CD1c-positive myeloid dendritic cell (primary cell): ENCODE data around the gene PCNX2.

ENCODE experiments used
- DNase-seq: peaks from one replicate; pipeline ENCODE4 v3.0.0-alpha.2; 2016; ENCODE audit errors: extremely low spot score

Gene PCNX2

DNA sequence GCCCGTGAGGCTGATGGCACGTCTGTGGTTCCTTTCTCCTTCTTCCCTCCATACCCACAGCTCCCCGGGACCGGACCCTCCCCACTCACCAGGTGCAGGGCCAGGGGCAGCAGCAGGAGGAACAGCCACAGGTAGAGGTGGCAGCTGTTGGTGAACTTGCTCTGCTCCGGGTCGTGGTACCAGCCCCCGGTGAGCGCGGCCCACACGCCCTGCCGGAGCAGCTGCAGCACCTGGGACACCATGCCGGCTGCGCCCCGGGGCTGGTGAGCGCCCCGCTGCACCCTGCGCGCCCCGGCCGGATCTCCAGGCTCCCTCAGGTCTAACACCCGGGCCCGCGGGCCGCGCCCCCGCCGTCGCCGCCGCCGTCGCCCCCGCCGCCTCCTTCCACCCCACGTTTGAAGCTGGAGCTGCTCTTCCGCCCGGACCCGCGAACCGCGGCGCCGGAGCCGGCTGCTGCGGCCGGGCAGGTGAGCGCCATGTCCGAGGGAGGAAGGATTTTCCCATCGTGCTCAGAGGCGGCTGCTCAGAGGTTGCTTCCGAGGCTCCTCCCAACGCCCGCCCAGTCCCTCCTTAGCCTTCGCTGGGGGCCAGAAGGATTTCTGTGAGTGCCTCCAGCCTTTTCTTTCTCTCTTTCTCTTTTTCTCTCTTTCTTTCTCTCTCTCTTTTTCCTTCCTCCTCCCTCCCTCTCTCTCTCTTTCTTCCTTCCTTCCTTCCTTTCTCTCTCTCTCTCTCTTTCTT lies at the start of gene PCNX2:
TSS of gene PCNX2 (minus strand) at position 489 of the 738 bp plus-strand sequence. CDS start at position 242, 247 bp downstream.
- DNase-seq: peak; percentile 36

DNA sequence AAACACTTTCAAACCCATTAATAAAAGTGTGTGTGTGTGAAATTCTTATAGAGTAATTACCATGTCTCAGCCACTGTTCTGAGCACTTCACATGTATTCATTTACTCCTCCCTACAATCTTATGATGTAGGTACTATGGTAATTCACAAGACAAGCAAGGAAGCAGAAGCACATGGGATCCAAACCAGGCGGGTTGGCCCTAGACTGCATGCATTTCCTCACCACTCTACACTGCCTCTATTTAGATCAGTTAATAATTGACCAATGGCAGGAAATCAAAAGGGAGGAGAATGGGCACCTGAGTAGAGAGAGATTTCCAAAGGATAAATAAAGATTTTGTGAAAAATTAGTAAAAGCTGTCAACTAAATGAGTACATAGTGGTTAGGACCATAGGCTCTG lies 47.7 kb upstream of the PCNX2 start:
- DNase-seq: no peak

DNA sequence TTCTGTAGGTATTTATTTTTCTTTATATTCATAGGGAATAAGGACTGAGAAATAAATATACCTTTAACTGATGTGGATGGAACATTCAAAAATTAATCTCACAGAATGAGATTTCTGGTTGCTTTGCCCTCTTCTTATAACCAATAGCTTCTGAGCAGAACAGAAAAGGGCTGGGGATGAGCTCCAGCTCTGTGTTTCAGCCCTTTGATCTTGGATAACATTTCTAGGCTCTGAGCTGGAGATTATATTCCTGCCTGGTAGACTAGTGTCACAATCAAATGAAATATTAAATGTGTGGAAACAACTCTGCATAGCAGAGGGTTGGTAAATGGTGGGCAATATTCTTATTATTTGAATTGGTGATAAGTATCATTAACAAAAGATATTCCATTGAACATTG lies 46.6 kb upstream of the PCNX2 start:
- no peak for DNase-seq

DNA sequence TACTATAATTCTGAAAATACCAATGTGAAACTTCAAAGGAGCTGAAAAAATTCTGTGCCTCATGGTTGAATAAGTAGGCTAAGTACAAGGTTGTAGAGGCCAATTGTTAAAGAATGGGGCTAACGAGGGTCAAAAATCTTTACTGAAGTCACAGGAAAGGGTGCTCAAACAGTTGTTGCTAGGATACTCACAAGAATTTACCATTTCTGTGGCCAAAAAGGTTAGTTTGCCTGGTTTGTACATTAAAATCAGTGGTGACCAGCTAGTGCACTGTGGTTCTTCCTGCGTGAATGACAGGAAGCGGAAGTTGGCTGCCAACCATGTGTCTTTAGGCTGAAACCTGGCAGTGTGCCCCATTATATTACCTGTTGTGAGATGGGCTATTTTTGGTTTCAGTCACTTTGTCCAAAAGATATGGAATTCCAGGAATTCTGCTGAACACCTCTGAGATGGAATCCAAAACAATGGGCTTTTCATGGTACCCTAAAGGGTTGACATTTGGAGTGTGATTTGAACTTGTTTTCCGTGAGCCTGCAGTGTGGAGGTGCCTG lies 45.5 kb upstream of the PCNX2 start:
- DNase-seq: no peak

- peak; percentile 26 for DNase-seq
Measured at GRCh38 chr1:233340031-233340555, 44.6 kb upstream of the PCNX2 start.

GRCh38 chr1:233338102-233338501 lies 42.6 kb upstream of the PCNX2 start:
- DNase-seq: no peak

DNA sequence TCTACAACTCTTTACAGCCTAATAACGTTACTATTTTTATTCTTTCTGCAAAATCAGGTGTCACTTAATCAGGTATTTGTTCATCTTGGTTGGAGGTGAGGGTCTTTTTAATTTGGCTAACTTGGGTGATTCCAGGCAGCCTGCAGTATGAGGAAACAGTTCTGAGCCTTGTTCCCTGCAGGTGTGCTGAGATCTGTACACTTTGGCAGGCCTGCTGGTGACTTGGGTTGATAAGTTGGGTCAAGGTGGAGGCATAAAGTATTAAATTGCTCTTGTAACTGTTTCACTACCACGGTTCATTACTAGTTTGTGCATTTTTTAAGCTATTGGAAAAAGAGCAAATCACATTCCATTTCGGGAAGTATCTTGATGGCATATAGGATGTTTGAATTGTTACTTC lies 42.0 kb upstream of the PCNX2 start:
- DNase-seq: no peak

DNA sequence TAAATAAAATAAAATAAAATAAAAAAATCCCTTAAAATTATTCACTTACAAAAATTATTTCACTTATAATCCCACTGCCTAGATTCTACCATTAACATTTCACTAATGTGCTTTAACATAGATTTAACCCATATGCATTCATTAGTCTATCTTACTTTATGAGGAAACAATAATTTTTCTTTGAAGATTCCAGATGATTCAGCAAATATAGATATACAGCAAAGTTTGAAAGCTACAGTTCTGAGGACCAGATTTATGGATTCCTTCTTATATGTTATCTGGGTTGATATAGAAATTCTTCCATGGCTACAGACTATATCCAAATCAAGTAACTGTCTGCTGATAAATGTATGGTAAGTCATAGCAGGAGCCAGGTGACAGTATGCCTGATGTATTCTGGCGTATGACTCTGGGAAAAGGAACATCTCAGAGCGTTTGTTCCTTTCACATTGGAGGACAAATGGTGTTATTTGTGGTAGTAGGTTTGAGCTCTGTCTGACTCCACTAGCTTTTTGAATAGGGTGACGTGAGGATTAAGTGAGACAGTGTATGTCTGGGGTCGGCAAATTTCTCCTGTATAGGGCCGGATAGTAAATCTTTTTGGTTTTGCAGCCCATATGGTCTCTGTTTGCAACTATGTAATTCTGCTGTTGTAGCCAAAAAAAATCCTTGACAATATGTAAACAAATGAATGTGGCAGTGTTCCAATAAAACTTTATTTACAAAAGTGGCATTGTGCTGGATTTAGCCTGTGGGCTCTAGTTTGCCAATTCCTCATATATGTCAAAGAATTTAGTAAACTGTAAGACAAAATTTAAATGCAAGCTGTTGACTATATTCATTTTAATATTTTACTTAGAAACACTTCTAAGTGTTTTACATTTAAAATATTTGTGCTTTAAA lies 41.3 kb upstream of the PCNX2 start:
- no peak for DNase-seq

GRCh38 chr1:233334092-233334491 lies 38.6 kb upstream of the PCNX2 start:
- no peak for DNase-seq

- DNase-seq: peak; percentile 35
Measured at GRCh38 chr1:233333086-233333485, 37.6 kb upstream of the PCNX2 start.

- DNase-seq: no peak
Measured at GRCh38 chr1:233331676-233332519, 36.4 kb upstream of the PCNX2 start.

GRCh38 chr1:233328142-233328921 lies 32.8 kb upstream of the PCNX2 start:
- peak; percentile 19 for DNase-seq

GRCh38 chr1:233327651-233328141 lies 32.2 kb upstream of the PCNX2 start, which contains the start of gene MAP3K21:
MAP3K21 (plus strand) TSS chr1:233327724; CDS start chr1:233328029, 305 bp downstream.
- DNase-seq: no peak

DNA sequence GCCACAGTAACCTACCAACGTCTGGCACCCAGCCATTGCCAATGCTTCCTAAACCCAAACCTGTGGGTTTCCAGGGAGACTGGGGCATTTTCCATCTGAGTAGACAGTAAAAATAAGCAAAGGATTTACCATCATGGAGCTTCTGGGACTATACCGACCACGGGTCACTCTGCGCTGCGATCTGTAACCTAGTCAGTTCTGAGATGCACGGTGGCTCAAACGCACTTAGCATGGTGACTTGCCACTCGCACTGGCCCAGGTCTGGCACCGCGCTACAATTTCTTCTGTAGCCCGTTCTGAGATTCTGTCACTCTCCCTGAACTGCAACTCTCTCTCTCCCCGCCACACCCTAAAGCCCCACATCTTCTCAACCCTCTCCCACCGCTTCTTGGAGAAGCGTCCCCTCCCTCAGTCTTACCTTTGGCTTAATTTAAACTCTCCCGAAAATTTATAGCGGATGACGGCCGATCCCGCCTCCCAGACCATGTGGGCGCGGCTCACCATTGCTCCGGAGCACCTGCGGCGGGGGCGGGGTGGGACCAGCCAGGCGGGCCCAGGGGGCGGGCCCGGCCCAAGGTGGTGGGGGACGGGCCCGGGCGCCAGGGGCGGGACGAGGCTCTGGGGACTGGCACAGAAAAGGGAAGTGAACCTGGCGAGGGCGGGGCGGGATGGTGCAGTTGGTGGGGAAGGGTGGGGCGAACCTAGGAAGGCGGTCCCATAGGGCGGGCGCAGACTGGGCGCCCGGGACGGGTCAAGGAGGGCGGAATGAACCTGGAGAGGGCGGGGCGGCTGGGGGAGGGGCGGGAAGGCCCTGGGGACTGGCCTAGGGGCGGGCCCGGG lies 31.5 kb upstream of the PCNX2 start:
- DNase-seq: peak; percentile 96

- DNase-seq: no peak
Measured at GRCh38 chr1:233326319-233326718, 30.8 kb upstream of the PCNX2 start.

DNA sequence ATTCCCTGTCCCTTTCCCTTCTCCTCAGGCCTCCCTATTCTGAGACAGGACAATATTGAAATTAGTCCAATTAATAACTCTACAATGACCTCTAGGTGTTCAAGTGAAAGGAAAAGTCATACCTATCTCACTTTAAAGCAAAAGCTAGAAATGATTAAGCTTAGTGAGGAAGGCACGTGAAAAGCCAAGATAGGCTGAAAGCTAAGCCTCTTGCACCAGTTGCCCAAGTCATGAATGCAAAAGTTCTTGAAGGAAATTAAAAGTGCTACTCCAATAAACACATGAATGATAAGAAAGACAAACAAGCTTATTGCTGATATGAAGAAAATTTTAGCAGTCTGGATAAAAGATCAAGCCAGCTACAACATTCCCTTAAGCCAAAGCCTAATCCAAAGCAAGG lies 28.2 kb upstream of the PCNX2 start:
- DNase-seq: no peak

DNA sequence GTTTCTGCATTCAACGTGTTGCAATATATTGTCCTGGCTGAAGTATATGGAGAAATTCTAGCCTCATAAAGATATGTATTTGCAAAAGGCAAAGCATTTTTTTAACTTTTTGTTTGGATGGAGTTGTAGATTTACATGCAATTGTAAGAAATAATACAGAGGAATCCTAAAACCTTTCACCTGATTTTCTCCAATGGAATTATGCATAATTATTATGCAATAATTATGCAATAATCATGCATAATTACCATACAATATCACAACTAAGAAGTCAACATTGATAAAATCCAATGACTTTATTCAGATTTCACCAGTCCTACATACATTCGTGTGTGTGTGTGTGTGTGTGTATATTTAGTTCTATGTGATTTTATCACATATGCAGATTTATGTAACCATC lies 24.5 kb upstream of the PCNX2 start:
- DNase-seq: no peak

DNA sequence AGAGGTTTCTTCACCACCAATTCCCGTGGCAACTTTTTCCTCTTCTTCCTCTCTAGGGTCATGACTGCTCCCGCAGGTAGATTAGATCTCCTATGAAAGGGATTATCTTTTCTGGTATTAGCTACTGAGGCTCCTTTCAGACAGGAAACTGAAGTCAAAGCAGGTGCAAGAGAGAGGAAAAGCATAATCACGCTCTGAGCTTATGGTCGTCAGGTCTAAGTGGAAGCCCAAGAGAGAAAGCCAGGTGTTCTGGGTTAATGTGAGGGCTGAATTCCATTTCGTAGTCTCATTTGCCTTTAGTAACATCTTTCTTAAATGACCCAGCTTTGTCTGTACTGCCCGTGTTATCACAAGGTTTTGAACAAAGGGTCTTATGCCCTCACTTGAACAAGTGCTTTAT lies 23.7 kb upstream of the PCNX2 start:
- DNase-seq: no peak

- DNase-seq: no peak
Measured at GRCh38 chr1:233316473-233316872, 20.9 kb upstream of the PCNX2 start.
